Endothelial cell of umbilical vein (primary cell): Measurements from ENCODE around the gene AKAP12. TPM values are rescaled to one million over a fixed set of nuclear protein-coding genes. Genes with fewer than 3 reads are reported as not detected.
A peak's percentile ranks its signal among the peaks of the same experiment; 100 is the strongest.

Source experiments
- BruUV-seq: library from RNA; stranded (reverse); fragments of 400-500 nt; replicated peaks from 2 replicates; lab custom pipeline; 2021; lab: Mats Ljungman, UMichigan
- CTCF ChIA-PET: fragments of 300-600, 350-600 bp; sonication (Branson Sonifier 250); formaldehyde crosslinking; loops from one replicate; lab custom pipeline; 2021; ENCODE audit warnings: antibody characterized with exemption, inconsistent platforms; lab: Charles Lee
- POLR2A ChIA-PET: fragments of 300-600, 350-600 bp; sonication (Branson Sonifier 250); formaldehyde crosslinking; loops from one replicate; lab custom pipeline; 2021; ENCODE audit warnings: antibody characterized with exemption, inconsistent platforms; lab: Charles Lee
- DNase-seq: peaks from one replicate; pipeline ENCODE4 v3.0.0-alpha.2; 2011; ENCODE audit warnings: low read depth, low spot score
- FAIRE-seq: peaks from 2 replicates; lab custom pipeline; 2011; peaks lifted over from hg19 to GRCh38; lab: Jason Lieb, UNC
- H2AFZ ChIP-seq: 2 replicates; pipeline ENCODE4 v1.6.0; 2012; ENCODE audit warnings: low read depth, low read length, control low read depth, inconsistent platforms
- H3K27ac ChIP-seq: 2 replicates; pipeline ENCODE4 v1.5.1; 2011; ENCODE audit warnings: low read depth, mild to moderate bottlenecking, control low read depth, low read length, moderate library complexity; ENCODE audit not compliant: insufficient read depth
- H3K27me3 ChIP-seq, 2 experiments: 2 replicates each; pipeline versions ENCODE4 v1.6.0 to v1.6.1; 2011; ENCODE audit warnings: low read length in 2 of 2, mixed read lengths in 1 of 2; ENCODE audit not compliant: control insufficient read depth in 2 of 2, insufficient read depth in 2 of 2
- H3K36me3 ChIP-seq, 2 experiments: 2 replicates in 1 of 2; 3 replicates in 1 of 2; pipeline ENCODE4 v1.5.1; 2011; ENCODE audit warnings: low read length in 2 of 2, mild to moderate bottlenecking in 1 of 2, moderate library complexity in 1 of 2; ENCODE audit not compliant: control insufficient read depth in 2 of 2, insufficient read depth in 2 of 2; ENCODE audit errors: extremely low read depth in 1 of 2
- H3K4me1 ChIP-seq: 3 replicates; pipeline ENCODE4 v1.5.1; 2011; ENCODE audit warnings: mild to moderate bottlenecking, low read length; ENCODE audit not compliant: control insufficient read depth, insufficient read depth; ENCODE audit errors: extremely low read depth
- H3K4me2 ChIP-seq: 2 replicates; pipeline ENCODE4 v1.6.1; 2011; ENCODE audit warnings: low read length, control low read depth, mixed read lengths; ENCODE audit not compliant: insufficient read depth
- H3K4me3 ChIP-seq, 3 experiments: fragments of 200-600 bp in 1 of 3; sonication (generic), shearing (Covaris generic) in 1 of 3; replicated peaks in 1 of 3; 2 replicates each; pipeline ENCODE4 v1.5.1; 2011 to 2016; ENCODE audit warnings: control low read depth in 3 of 3, low read length in 3 of 3, mild to moderate bottlenecking in 2 of 3, inconsistent platforms in 1 of 3, low read depth in 1 of 3, moderate library complexity in 1 of 3; ENCODE audit not compliant: insufficient read depth in 1 of 3
- H3K79me2 ChIP-seq: 2 replicates; pipeline ENCODE4 v1.6.0; 2012; ENCODE audit warnings: low read length, inconsistent platforms; ENCODE audit not compliant: control insufficient read depth, insufficient read depth
- H3K9ac ChIP-seq: replicated peaks from 2 replicates; pipeline ENCODE3; 2011; ENCODE audit warnings: low read length, control low read depth; ENCODE audit not compliant: insufficient read depth; ENCODE audit errors: extremely low read depth
- H3K9me1 ChIP-seq: replicated peaks from 3 replicates; pipeline ENCODE4 v1.6.0; 2011; ENCODE audit warnings: mild to moderate bottlenecking, low read length; ENCODE audit not compliant: control insufficient read depth, insufficient read depth; ENCODE audit errors: extremely low read depth
- H3K9me3 ChIP-seq: replicated peaks from 2 replicates; pipeline ENCODE4 v1.5.1; 2012; ENCODE audit warnings: low read length, inconsistent platforms; ENCODE audit not compliant: control insufficient read depth, insufficient read depth
- H4K20me1 ChIP-seq: replicated peaks from 2 replicates; pipeline ENCODE3; 2011; ENCODE audit warnings: mild to moderate bottlenecking, low read length; ENCODE audit not compliant: control insufficient read depth, insufficient read depth; ENCODE audit errors: extremely low read depth
- FOS ChIP-seq: IDR thresholded peaks from 2 replicates; pipeline ENCODE4 v1.6.1; 2011; ENCODE audit warnings: mild to moderate bottlenecking, low read length, moderate library complexity, borderline replicate concordance; ENCODE audit not compliant: insufficient read depth
- MYC ChIP-seq: IDR thresholded peaks from one replicate; pipeline ENCODE4 v1.6.1; 2011; ENCODE audit warnings: mild to moderate bottlenecking, low read depth, low read length
- POLR2A ChIP-seq: IDR thresholded peaks from 2 replicates; pipeline ENCODE4 v1.6.1; 2012; ENCODE audit warnings: low read depth, mild to moderate bottlenecking, control low read depth, low read length
- POLR2AphosphoS5 ChIP-seq: IDR thresholded peaks from 2 replicates; pipeline ENCODE4 v1.6.1; 2012; ENCODE audit warnings: low read depth, mild to moderate bottlenecking, control low read depth, low read length, moderate library complexity; ENCODE audit not compliant: insufficient read depth
- dilution Hi-C: fragments of 300-500 bp; cut with MboI; formaldehyde crosslinking; loops from one replicate; pipeline ENCODE4 v1.15.0; 2019; ENCODE audit warnings: low sequenced_read_pairs; ENCODE audit not compliant: extremely low pct_ligation_motif_present
- intact Hi-C: fragments of 100-400 bp; cut with micrococcal nuclease; formaldehyde crosslinking; loops from one replicate; pipeline ENCODE4 v1.10.0; 2022
- polyA plus RNA-seq, 4 experiments: library from polyadenylated mRNA; depleted of rRNA in 3 of 4; stranded (reverse) in 3 of 4; unstranded in 1 of 4; fragments of >200 nt; gene quantifications; 2 replicates each; pipeline versions ENCODE4 v1.2.1 to v1.2.3, GENCODE V29; 2011 to 2012; ENCODE audit warnings: missing spikeins in 1 of 4
- total RNA-seq: library from RNA; stranded (reverse); gene quantifications from 2 replicates; pipeline ENCODE4 v1.2.3, GENCODE V29; 2021
- TF ChIP-seq, protein P1 (sequence below): IDR thresholded peaks from 2 replicates; pipeline ENCODE4 v1.6.1; 2011; ENCODE audit not compliant: insufficient read depth, insufficient read length
- TF ChIP-seq, protein P2 (sequence below), 2 donors: IDR thresholded peaks; 1 replicate in 1 of 2; 2 replicates in 1 of 2; pipeline ENCODE4 v1.5.1; 2011; ENCODE audit warnings: low read length in 2 of 2, mild to moderate bottlenecking in 2 of 2, moderate library complexity in 2 of 2, control low read depth in 1 of 2, inconsistent platforms in 1 of 2, low read depth in 1 of 2; ENCODE audit not compliant: insufficient read depth in 1 of 2; ENCODE audit errors: extremely low read depth in 1 of 2

AKAP12 gene
- total and polyA plus RNA-seq, 2 donors (not counting 3 experiments of a cell fraction or from before 2014, with no cell fraction given), result 46.9 to 340 TPM

DNA sequence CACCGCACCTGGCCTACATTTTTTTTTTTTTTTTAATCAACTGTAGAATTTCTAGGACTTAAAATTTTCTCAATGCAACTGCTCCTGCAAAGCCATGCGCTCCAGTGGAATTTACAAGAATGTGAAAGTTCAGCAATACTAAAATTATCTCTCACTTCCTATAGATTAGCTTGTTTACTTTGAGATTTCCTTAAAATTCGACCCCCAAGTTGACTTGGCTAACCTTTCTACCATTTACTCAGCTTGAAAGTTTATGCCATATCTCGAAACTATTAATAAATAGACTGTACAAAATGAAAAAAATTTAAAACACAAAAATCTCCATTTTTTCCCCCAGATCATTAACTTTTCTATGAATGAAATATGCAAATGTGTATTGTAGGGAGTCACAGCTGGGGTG is 87.3 kb downstream of the AKAP12 start:
- Histone ChIP-seq H3K27ac (peak overlapping the region; percentile 28), H3K9me3 (no peaks in the 10 kb centered on the region), H3K36me3 (peaks cover 0 to 3% of the 10 kb centered on the region in 2 experiments), H2AFZ (no peak overlapping the region), H3K4me2 (peak overlapping the region; percentile 96), H3K9ac (peak overlapping the region; percentile 97), H3K9me1 (no peaks in the 10 kb centered on the region), H3K4me1 (peaks cover 26% of the 10 kb centered on the region), H3K4me3 (peak overlapping the region in 2 of 3 experiments; percentile 6 to 72), H3K27me3 (no peaks in the 10 kb centered on the region), H3K79me2 (peaks cover 72% of the 10 kb centered on the region), H4K20me1 (no peaks in the 10 kb centered on the region)
- no TSS peak for BruUV-seq
- CTCF ChIA-PET, result interaction anchor here (2.3 to 9.2 kb wide), 5 partner anchors 8 to 437 kb away, joined by 8 to 284 read pairs (median 73); no protein-coding TSS in a partner anchor
- DNase-seq (no peak), FAIRE-seq (no peak)
- intact Hi-C loops (no loop called here), dilution Hi-C loops (no loop called here)
- POLR2A ChIA-PET, result interaction anchor here (0.7 kb wide), 1 partner anchor 286 kb away, joined by 10 read pairs; no protein-coding TSS in a partner anchor
- TF ChIP-seq, protein P1, sequence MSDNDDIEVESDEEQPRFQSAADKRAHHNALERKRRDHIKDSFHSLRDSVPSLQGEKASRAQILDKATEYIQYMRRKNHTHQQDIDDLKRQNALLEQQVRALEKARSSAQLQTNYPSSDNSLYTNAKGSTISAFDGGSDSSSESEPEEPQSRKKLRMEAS, result no peak
- TF ChIP-seq, protein P2, sequence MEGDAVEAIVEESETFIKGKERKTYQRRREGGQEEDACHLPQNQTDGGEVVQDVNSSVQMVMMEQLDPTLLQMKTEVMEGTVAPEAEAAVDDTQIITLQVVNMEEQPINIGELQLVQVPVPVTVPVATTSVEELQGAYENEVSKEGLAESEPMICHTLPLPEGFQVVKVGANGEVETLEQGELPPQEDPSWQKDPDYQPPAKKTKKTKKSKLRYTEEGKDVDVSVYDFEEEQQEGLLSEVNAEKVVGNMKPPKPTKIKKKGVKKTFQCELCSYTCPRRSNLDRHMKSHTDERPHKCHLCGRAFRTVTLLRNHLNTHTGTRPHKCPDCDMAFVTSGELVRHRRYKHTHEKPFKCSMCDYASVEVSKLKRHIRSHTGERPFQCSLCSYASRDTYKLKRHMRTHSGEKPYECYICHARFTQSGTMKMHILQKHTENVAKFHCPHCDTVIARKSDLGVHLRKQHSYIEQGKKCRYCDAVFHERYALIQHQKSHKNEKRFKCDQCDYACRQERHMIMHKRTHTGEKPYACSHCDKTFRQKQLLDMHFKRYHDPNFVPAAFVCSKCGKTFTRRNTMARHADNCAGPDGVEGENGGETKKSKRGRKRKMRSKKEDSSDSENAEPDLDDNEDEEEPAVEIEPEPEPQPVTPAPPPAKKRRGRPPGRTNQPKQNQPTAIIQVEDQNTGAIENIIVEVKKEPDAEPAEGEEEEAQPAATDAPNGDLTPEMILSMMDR (IDR thresholded peaks at IDR 0.05; ENCODE audit: extremely low read depth in 1 of 2, insufficient read depth in 1 of 2, low read depth in 1 of 2, low read length in 2 of 2), result no peak
- TF ChIP-seq POLR2AphosphoS5, result no peak
- TF ChIP-seq MYC, result no peak
- no peak for TF ChIP-seq FOS
- TF ChIP-seq POLR2A, result no peak
